Measurements from ENCODE around the gene RAB7A. TPM values are rescaled to one million over a fixed set of nuclear protein-coding genes. Genes with fewer than 3 reads are reported as not detected.
"Not testable (repeated sequence)": the region's sequence is repeated elsewhere in the genome, so short reads cannot be mapped to it uniquely, and the experiment has no call there.

RAB7A gene
- total RNA-seq, 4 donors from 2014 or later = 120 to 154 (median 133) TPM

DNA sequence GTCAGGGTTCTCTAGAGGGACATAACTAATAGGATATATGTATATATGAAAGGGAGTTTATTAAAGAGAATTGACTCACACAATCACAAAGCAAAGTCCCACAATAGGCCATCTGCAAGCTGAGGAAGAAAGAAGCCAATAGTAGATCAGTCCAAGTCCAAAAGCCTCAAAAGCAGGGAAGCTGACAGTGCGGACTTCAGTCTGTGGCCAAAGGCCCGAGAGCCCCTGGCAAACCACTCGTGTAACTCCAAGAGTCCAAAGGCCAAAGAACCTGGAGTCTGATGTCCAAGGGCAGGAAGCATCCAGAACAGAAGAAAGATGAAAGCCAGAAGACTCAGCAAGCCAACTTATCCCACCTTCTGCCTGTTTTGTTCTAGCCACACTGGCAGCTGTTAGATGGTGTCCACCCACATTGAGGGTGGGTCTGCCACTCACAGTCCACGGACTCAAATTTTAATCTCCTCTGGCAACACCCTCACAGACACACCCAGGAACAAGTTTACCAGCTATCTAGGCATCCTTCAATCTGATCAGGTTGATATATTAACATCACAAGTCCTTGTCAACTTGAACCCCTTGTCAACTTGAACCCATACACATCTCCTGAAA, 99.2 kb downstream of the RAB7A start:
- H3K36me3 ChIP-seq = peaks cover 9% of the 10 kb centered on the region
- TF ChIP-seq, protein P1, sequence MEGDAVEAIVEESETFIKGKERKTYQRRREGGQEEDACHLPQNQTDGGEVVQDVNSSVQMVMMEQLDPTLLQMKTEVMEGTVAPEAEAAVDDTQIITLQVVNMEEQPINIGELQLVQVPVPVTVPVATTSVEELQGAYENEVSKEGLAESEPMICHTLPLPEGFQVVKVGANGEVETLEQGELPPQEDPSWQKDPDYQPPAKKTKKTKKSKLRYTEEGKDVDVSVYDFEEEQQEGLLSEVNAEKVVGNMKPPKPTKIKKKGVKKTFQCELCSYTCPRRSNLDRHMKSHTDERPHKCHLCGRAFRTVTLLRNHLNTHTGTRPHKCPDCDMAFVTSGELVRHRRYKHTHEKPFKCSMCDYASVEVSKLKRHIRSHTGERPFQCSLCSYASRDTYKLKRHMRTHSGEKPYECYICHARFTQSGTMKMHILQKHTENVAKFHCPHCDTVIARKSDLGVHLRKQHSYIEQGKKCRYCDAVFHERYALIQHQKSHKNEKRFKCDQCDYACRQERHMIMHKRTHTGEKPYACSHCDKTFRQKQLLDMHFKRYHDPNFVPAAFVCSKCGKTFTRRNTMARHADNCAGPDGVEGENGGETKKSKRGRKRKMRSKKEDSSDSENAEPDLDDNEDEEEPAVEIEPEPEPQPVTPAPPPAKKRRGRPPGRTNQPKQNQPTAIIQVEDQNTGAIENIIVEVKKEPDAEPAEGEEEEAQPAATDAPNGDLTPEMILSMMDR (IDR thresholded peaks at IDR 0.05) = no peak
- TF ChIP-seq POLR2A (IDR thresholded peaks at IDR 0.05) (no peak), EP300 (IDR thresholded peaks at IDR 0.05) (no peak), POLR2AphosphoS5 (IDR thresholded peaks at IDR 0.05) (no peak)
- no peak overlapping the region for H3K4me3 ChIP-seq
- DNase-seq (ENCODE audit: low spot score in 2 of 2) = no peak
- no peaks in the 10 kb centered on the region for H3K9me3 ChIP-seq
- H3K27ac ChIP-seq = no peak overlapping the region
- H3K27me3 ChIP-seq = no peaks in the 10 kb centered on the region
- whole genome bisulfite sequencing = 72% methylated on average over 4 of the region's 4 CpGs
- peaks cover 10% of the 10 kb centered on the region for H3K4me1 ChIP-seq

DNA sequence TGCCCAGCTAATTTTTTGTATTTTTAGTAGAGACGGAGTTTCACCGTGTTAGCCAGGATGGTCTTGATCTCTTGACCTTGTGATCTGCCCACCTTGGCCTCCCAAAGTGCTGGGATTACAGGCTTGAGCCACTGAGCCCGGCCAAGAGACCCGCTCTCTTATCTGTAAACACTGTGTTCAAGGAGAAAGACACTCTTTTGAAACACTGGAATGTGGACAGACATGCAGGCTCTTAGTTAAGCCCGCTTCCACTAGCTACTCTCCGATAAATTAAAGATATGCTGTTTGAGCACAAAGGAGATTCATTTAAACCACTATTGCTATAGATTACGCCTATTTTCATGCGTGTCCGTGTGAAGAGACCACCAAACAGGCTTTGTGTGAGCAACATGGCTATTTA, 103.1 kb downstream of the RAB7A start:
- not testable (repeated sequence) for H3K4me3 ChIP-seq; H3K4me1 ChIP-seq; H3K36me3 ChIP-seq; H3K27ac ChIP-seq; H3K27me3 ChIP-seq; DNase-seq (ENCODE audit: low spot score in 2 of 2); H3K9me3 ChIP-seq
- 87% methylated on average over 9 of the region's 9 CpGs for whole genome bisulfite sequencing

DNA sequence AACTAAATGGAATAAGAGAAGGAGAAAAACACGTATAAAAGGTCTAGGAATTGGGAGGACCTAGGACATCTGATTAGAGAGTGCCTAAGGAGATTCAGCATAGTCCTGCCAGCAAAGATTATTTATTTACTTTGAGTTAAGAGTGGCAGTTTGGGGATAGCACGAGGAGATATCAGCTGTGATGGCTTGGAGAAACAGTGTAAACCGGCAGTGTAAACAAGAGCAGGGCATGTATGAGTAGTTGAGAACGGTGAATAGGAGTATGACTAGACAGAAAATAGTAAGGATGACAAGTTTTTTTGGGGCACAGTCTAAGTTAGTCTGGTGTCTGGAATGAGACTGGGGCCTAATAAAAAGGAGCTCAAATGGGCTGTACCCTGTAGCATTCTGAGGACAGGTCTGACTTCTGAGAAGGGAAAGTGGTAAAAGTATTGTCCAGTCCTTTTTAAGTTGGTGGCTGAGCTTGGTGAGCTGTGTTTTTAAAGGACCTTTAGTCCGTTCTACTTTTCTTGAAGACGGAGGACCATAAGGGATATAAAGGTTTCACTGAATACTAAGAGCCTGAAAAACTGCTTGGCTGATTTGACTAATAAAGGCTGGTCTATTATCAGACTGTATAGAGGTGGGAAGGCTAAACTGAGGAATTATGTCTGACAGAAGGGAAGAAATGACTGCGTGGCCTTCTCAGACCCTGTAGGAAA, 104.1 kb downstream of the RAB7A start:
- H3K4me1 ChIP-seq; H3K27me3 ChIP-seq; DNase-seq (ENCODE audit: low spot score in 2 of 2); H3K27ac ChIP-seq; H3K36me3 ChIP-seq; H3K4me3 ChIP-seq; H3K9me3 ChIP-seq: not testable (repeated sequence)
- WGBS = 90% methylated on average over 7 of the region's 7 CpGs

DNA sequence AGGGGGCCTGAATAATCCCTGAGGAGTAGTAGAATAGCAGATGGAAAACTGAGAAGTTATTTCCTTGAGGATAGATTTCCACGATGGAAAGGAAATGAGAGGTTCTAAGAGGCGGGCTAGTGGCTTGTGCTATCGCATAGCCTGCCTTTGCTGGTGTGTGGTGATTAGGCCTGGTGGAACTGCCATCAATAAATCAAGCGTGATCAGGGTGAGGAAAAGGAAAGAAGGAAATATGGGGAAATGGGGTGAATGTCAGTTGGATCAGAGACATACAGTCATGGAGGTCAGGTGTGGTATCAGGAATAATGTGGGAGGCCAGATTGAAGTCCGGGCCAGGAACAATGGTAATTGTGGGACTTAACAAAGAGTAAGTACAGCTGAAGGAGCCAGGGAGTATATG, 104.8 kb downstream of the RAB7A start:
- H3K4me3 ChIP-seq; DNase-seq (ENCODE audit: low spot score in 2 of 2); H3K36me3 ChIP-seq; H3K9me3 ChIP-seq; H3K4me1 ChIP-seq; H3K27me3 ChIP-seq; H3K27ac ChIP-seq: not testable (repeated sequence)
- WGBS = 89% methylated on average over 5 of the region's 5 CpGs

DNA sequence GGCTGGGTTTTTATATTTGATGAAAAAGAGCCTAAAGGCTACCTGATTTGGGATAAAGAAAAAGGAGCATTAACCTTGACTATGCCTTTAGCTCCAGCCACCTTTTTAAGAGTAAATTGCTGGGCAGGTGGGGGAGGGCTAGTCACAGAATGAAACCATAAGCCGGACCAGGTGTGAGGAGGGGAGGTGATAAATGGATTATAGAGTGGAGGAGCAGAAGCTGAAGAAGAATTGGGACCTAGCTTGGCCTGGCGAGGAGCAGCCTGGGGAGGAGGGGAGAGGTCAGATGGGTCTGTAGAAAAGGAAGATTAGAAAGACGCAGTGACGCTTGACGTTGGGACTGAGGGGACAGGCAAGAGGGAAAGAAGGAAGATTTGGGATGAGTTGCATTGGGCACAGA, 107.0 kb downstream of the RAB7A start:
- not testable (repeated sequence) for H3K4me1 ChIP-seq; DNase-seq (ENCODE audit: low spot score in 2 of 2); H3K27ac ChIP-seq; H3K36me3 ChIP-seq; H3K27me3 ChIP-seq; H3K4me3 ChIP-seq; H3K9me3 ChIP-seq
- 87% methylated on average over 5 of the region's 5 CpGs for WGBS

DNA sequence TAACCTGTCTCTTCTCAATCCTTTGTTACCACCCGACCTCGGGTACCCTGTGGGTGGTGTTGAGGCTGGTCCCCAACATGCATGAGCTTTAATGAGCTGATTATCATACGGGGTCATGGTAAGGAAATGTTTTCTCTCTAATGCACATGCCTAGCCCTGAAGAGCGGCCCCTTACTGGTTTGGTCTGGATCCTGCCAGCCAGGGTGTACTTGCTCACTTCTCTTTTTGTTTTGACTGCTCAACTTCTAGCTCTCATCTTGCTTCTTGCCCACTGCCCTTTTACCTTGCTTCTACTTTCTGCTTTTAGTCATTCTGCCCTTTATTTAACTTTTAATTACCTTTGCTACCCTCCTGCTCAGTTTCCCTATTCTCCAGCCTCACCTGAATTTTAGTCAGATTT, 109.1 kb downstream of the RAB7A start:
- TF ChIP-seq EP300 (IDR thresholded peaks at IDR 0.05) (no peak), POLR2A (IDR thresholded peaks at IDR 0.05) (no peak), POLR2AphosphoS5 (IDR thresholded peaks at IDR 0.05) (no peak)
- TF ChIP-seq, protein P1 (IDR thresholded peaks at IDR 0.05) = no peak
- Histone ChIP-seq H3K4me3 (no peak overlapping the region), H3K9me3 (no peaks in the 10 kb centered on the region), H3K27me3 (no peaks in the 10 kb centered on the region), H3K36me3 (no peaks in the 10 kb centered on the region), H3K4me1 (no peaks in the 10 kb centered on the region), H3K27ac (no peak overlapping the region)
- 84% methylated on average over 4 of the region's 4 CpGs for WGBS
- no peak for DNase-seq (ENCODE audit: low spot score in 2 of 2)

DNA sequence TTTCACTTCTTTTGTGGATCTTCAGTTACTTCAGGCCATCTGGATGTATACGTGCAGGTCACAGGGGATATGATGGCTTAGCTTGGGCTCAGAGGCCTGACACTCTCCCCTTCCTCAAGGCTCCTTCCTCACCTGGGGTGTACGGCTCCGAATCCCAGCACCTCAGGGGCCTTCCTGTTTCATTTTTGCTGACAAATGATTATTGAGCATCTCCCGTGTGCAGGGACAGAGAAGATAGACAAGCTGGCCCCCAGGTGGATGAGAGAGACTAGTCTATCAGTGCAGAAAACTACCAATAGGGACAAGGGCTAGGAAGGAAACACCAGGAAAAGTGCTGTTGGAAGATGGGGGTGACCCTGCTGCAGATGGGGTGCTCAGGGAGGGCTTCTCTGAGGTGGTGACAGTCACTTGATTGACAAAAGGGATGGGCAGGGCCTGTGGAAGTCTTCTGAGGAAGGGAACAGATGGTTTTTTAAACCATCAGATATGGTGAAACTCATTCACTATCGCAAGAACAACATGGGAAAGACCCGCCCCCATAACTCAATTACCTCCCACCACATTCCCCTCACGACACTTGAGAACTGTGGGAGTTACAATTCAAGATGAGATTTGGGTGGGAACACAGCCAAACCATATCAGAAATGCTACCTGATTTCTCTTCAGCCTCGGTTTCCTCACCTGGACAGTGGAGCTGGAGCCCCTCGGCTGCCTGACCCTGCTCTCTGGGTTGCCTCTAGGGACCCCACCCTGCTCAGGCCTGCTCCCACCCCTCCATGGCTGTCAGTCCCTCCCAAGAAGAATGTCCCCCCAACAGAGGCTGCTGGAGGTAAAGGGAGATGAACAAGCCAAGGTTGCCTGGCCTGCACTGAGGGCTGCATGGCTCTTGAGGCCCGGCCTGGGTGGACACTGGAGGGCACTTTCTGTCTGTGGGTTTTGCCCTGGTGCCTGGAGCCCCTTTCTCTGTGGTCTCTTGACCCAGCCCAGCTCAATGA, 116.2 kb downstream of the RAB7A start:
- Histone ChIP-seq H3K36me3 (no peaks in the 10 kb centered on the region), H3K27ac (no peak overlapping the region), H3K4me3 (no peak overlapping the region), H3K9me3 (no peaks in the 10 kb centered on the region), H3K27me3 (no peaks in the 10 kb centered on the region), H3K4me1 (peaks cover 12% of the 10 kb centered on the region)
- DNase-seq (ENCODE audit: low spot score in 2 of 2) = no peak
- TF ChIP-seq POLR2AphosphoS5 (IDR thresholded peaks at IDR 0.05) (no peak), EP300 (IDR thresholded peaks at IDR 0.05) (no peak), POLR2A (IDR thresholded peaks at IDR 0.05) (no peak)
- TF ChIP-seq, protein P1 (IDR thresholded peaks at IDR 0.05) = no peak
- WGBS = 89% methylated on average over 10 of the region's 10 CpGs
